ENCODE measurements around the gene TMEM51.

- TF ChIP-seq CTCF (IDR thresholded peaks at IDR 0.05; ENCODE audit: low read depth, low read length, poor library complexity, severe bottlenecking) (no peak), EZH2phosphoT487 (IDR thresholded peaks at IDR 0.05; ENCODE audit: borderline replicate concordance, low read length) (no peak)
Measured at GRCh38 chr1:15104768-15105167, 48.8 kb upstream of the TMEM51 start.

All from DOHH2 (cell line).